ENCODE data around the gene CHGA.

Gene CHGA

GRCh38 chr14:92906420-92906819, 16.5 kb upstream of the CHGA start:
- DNase-seq = no peak

- no peak for DNase-seq
Measured at GRCh38 chr14:92906823-92907222, 16.1 kb upstream of the CHGA start.

- DNase-seq = no peak
Measured at GRCh38 chr14:92907316-92907911, 15.5 kb upstream of the CHGA start.

- DNase-seq = no peak
Measured at GRCh38 chr14:92914087-92914656, 8.8 kb upstream of the CHGA start.

GRCh38 chr14:92916201-92916600, 6.7 kb upstream of the CHGA start:
- DNase-seq = no peak

- DNase-seq = peak; percentile 72
Measured at GRCh38 chr14:92917041-92917940, 5.7 kb upstream of the CHGA start.

GRCh38 chr14:92917956-92918355, 5.0 kb upstream of the CHGA start:
- DNase-seq = no peak

- DNase-seq = no peak
Measured at GRCh38 chr14:92920001-92920400, 2.9 kb upstream of the CHGA start.

GRCh38 chr14:92922155-92922735, 705 bp upstream of the CHGA start:
- no peak for DNase-seq

GRCh38 chr14:92923744-92924103, 774 bp downstream of the CHGA start:
- DNase-seq = no peak

- DNase-seq = peak; percentile 84
Measured at GRCh38 chr14:92924247-92924646, 1.3 kb downstream of the CHGA start.

- no peak for DNase-seq
Measured at GRCh38 chr14:92925446-92925845, 2.5 kb downstream of the CHGA start.

GRCh38 chr14:92926180-92926845, 3.4 kb downstream of the CHGA start:
- no peak for DNase-seq

GRCh38 chr14:92926931-92927330, 4.0 kb downstream of the CHGA start:
- DNase-seq = no peak

- no peak for DNase-seq
Measured at GRCh38 chr14:92927349-92928257, 4.7 kb downstream of the CHGA start.

- no peak for DNase-seq
Measured at GRCh38 chr14:92928258-92928629, 5.3 kb downstream of the CHGA start.

GRCh38 chr14:92928961-92929688, 6.2 kb downstream of the CHGA start:
- no peak for DNase-seq

GRCh38 chr14:92929689-92930608, 7.0 kb downstream of the CHGA start:
- DNase-seq = no peak

- no peak for DNase-seq
Measured at GRCh38 chr14:92930737-92931602, 8.0 kb downstream of the CHGA start.

All from COR-L47 (cell line).